Ovary (tissue), 3 donors: ENCODE data around the gene RNF126.

Source experiments
- POLR2A ChIP-seq: fragments of 450-650 bp; IDR thresholded peaks from one replicate; pipeline ENCODE4 v1.6.1; 2017; ENCODE audit warnings: antibody characterized with exemption, mild to moderate bottlenecking, moderate library complexity
- TF ChIP-seq, protein P1 (sequence below), 3 donors: fragments of 450-650 bp in 2 of 3; fragments of 200-600 bp in 1 of 3; IDR thresholded peaks; one replicate each; pipeline versions ENCODE4 v1.5.1 to v1.8.0; 2016 to 2022; ENCODE audit warnings: antibody characterized with exemption in 3 of 3, mild to moderate bottlenecking in 1 of 3
- donor health status: DM: no; HTN: no; CAD: no.

- TF ChIP-seq, protein P1, sequence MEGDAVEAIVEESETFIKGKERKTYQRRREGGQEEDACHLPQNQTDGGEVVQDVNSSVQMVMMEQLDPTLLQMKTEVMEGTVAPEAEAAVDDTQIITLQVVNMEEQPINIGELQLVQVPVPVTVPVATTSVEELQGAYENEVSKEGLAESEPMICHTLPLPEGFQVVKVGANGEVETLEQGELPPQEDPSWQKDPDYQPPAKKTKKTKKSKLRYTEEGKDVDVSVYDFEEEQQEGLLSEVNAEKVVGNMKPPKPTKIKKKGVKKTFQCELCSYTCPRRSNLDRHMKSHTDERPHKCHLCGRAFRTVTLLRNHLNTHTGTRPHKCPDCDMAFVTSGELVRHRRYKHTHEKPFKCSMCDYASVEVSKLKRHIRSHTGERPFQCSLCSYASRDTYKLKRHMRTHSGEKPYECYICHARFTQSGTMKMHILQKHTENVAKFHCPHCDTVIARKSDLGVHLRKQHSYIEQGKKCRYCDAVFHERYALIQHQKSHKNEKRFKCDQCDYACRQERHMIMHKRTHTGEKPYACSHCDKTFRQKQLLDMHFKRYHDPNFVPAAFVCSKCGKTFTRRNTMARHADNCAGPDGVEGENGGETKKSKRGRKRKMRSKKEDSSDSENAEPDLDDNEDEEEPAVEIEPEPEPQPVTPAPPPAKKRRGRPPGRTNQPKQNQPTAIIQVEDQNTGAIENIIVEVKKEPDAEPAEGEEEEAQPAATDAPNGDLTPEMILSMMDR (IDR thresholded peaks at IDR 0.05), result no peak
- no peak for TF ChIP-seq POLR2A
Measured at GRCh38 chr19:624433-625109, 38.4 kb downstream of the RNF126 start.
